Measurements from ENCODE around the gene AASDHPPT. TPM values are rescaled to one million over a fixed set of nuclear protein-coding genes. Genes with fewer than 3 reads are reported as not detected.
A peak's percentile ranks its signal among the peaks of the same experiment; 100 is the strongest.

AASDHPPT gene
- total RNA-seq, 1 donor from 2014 or later, result 48.8 TPM

DNA sequence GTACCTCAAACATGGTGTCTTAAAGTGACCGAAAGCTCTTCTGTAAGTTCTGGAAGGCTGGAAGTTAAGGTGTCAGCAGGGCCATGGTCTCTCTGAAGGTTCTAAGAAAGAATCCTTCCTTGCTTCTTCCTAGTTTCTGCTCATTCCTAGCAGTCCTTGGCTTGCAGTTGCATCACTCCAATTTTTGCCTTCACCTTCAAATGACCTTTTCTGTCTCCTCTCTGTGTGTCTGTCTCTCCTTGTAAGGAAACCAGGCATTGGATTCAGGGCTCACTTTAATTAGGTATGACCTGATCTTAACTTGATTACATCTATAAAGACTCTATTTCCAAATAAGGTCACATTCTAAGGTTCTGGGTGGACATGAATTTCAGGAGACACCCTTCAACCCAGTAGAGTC, 8.7 kb downstream of the AASDHPPT start:
- no peak for DNase-seq (ENCODE audit: low read depth)
- no peak overlapping the region for H3K4me3 ChIP-seq (ENCODE audit: low read depth, low read length)
- TF ChIP-seq, protein P1, sequence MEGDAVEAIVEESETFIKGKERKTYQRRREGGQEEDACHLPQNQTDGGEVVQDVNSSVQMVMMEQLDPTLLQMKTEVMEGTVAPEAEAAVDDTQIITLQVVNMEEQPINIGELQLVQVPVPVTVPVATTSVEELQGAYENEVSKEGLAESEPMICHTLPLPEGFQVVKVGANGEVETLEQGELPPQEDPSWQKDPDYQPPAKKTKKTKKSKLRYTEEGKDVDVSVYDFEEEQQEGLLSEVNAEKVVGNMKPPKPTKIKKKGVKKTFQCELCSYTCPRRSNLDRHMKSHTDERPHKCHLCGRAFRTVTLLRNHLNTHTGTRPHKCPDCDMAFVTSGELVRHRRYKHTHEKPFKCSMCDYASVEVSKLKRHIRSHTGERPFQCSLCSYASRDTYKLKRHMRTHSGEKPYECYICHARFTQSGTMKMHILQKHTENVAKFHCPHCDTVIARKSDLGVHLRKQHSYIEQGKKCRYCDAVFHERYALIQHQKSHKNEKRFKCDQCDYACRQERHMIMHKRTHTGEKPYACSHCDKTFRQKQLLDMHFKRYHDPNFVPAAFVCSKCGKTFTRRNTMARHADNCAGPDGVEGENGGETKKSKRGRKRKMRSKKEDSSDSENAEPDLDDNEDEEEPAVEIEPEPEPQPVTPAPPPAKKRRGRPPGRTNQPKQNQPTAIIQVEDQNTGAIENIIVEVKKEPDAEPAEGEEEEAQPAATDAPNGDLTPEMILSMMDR (conservative IDR thresholded peaks at IDR 0.05; ENCODE audit: low read depth, low read length), result no peak

DNA sequence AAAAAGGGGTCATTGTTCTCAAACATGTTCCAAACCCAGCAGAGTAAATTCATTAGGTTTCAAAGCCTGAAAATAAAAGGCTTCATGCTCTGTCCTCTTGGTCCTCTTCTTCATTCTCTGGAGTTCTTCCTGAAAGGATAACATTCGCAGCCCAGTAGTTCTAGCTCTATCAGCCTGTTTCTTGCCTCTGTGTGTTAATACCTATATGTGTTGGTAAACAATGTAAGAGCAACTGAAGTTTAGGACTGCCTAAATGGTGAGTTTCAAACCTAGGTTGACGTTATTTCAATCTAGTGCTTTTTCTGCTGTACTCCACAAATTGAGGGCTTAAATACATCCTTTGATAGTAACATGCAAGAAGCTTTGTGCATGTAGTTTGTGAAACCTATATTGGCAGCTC, 9.4 kb downstream of the AASDHPPT start:
- H3K4me3 ChIP-seq (ENCODE audit: low read depth, low read length), result no peak overlapping the region
- no peak for DNase-seq (ENCODE audit: low read depth)
- TF ChIP-seq, protein P1 (conservative IDR thresholded peaks at IDR 0.05; ENCODE audit: low read depth, low read length), result no peak

DNA sequence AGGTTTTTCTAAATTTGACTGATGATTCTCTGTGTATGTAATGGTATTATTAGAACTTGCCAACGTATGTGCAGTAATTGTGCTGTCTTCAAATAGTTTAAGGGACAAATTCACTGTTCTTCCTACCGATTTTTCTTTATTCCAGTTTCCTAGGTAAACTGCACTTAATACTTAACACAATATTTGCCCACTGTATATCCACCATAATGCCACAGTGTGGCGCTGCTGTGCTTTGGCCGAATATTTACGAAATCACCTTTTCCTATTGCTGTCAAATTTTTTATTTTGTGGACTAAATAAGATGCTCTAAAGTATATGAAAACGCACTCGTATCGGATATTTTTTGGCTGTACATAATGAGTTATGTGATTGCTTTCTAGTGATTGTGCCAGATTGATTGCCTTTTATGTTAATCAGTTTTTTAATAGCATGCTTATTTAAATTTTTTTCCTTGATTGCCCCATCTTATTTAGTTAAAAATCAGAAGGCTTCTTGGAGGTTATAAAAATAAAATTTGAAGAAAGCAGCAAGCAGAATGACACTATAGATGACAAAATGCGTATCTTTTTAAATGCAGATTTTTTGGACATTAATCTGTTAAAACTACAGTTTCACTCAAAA, 10.5 kb downstream of the AASDHPPT start:
- H3K4me3 ChIP-seq (ENCODE audit: low read depth, low read length), result no peak overlapping the region
- DNase-seq (ENCODE audit: low read depth), result no peak
- TF ChIP-seq, protein P1 (conservative IDR thresholded peaks at IDR 0.05; ENCODE audit: low read depth, low read length), result peak; percentile 89

DNA sequence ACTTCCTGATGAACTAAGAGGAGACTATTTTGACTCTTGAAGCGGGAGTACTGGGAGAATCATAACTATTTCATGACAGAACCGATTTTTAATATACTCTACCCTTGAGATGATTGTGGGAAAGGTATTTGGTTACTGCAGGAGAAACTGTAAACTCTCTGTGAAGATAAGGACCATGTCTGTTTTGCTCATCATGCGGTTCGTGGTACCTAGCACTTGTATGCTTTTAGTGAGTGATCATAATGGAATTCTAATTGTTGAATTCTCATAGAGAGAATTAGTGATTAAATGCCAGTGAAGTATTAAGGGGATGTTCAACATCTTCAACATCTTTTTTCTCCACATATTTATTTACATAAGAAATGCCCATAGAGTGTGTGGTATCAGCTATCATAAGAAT, 11.4 kb downstream of the AASDHPPT start:
- no peak for DNase-seq (ENCODE audit: low read depth)
- TF ChIP-seq, protein P1 (conservative IDR thresholded peaks at IDR 0.05; ENCODE audit: low read depth, low read length), result no peak

DNA sequence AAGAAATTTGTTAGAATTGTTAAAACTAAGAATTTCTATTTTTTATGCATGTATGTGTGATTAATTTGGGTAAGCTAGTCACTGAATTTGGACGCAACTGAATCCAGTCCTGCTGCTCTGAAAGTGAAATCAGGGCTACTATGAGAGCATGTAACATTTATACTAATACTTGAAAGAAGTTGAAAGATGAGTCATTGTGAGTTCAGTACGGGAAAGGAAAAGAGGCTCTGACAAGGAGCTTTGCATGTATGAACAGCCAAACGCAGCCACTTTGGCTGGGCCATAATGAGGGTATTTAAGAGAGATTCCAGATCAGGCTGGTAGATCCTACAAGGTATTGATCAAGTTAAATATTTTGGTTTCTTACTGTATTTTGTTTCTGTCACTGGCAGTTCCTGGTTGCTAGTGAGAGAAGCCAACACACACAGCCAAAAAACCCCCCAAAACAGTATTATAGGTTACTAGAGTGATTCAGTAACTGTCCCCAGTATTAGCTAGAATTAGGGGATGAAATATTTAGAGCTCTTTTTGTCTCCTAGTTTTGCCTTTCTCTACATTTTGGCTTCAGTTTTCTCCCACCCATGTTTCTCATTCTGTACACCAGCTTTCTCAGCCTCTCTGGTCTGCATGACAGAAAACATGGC, 14.1 kb downstream of the AASDHPPT start:
- no peak for DNase-seq (ENCODE audit: low read depth)
- TF ChIP-seq, protein P1 (conservative IDR thresholded peaks at IDR 0.05; ENCODE audit: low read depth, low read length), result no peak

More for the DNA sequence above, 11.4 kb downstream of the AASDHPPT start:
- no peak overlapping the region for H3K4me3 ChIP-seq (ENCODE audit: low read depth, low read length)

DNA sequence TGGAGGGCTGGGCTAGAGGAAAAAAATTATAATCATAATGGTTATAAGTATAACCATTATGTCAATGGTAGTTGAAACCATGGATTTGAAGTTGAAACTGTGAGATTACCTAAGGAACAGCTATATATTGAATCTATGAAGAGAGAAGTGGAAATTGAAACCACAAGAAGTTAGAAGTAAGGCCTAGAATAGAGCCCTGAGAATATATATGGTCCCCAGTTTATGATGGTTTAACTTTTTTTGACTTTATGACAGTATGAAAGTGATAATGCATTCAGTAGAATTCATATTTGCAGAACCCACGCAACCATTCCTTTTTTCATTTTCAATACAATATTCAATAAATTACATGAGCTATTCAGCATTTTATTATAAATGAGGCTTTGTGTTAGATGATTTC, 15.0 kb downstream of the AASDHPPT start:
- TF ChIP-seq, protein P1 (conservative IDR thresholded peaks at IDR 0.05; ENCODE audit: low read depth, low read length), result no peak
- no peak for DNase-seq (ENCODE audit: low read depth)
- no peak overlapping the region for H3K4me3 ChIP-seq (ENCODE audit: low read depth, low read length)

More for the DNA sequence above, 14.1 kb downstream of the AASDHPPT start:
- no peak overlapping the region for H3K4me3 ChIP-seq (ENCODE audit: low read depth, low read length)
